Measurements from ENCODE around the gene TEX11. TPM values are rescaled to one million over a fixed set of nuclear protein-coding genes. Genes with fewer than 3 reads are reported as not detected.

TEX11 gene
- total and polyA plus RNA-seq, 9 of the 15 experiments (the other 6 are each of a cell fraction or from before 2014, with no cell fraction given), result 0.27 to 1.1 (median 0.45) TPM

- TF ChIP-seq RCOR1 (IDR thresholded peaks at IDR 0.05; ENCODE audit: borderline replicate concordance in 1 of 2, low read depth in 2 of 2, low read length in 2 of 2), result no peak
- TF ChIP-seq ZNF282 (CRISPR knock-in tag; IDR thresholded peaks at IDR 0.05), result no peak
- no peak for TF ChIP-seq ZNF518B (CRISPR knock-in tag; IDR thresholded peaks at IDR 0.05)
- TF ChIP-seq SRSF9 (IDR thresholded peaks at IDR 0.05; ENCODE audit: borderline replicate concordance, low read depth, low read length), result no peak
- no peak for TF ChIP-seq POLR2A (conservative IDR thresholded peaks at IDR 0.05)
- no peak for TF ChIP-seq ZC3H11A (IDR thresholded peaks at IDR 0.05; ENCODE audit: low read depth, low read length)
- TF ChIP-seq MCM3 (IDR thresholded peaks at IDR 0.05), result no peak
- no peak for TF ChIP-seq ZNF431 (CRISPR knock-in tag; IDR thresholded peaks at IDR 0.05)
- TF ChIP-seq SNIP1 (IDR thresholded peaks at IDR 0.05; ENCODE audit: low read depth), result no peak
- no peak for TF ChIP-seq RB1 (IDR thresholded peaks at IDR 0.05; ENCODE audit: low read depth)
- no peak for TF ChIP-seq LARP7 (IDR thresholded peaks at IDR 0.05)
- TF ChIP-seq ZNF41 (CRISPR knock-in tag; conservative IDR thresholded peaks at IDR 0.05), result no peak
- no peak for TF ChIP-seq NCOA2 (IDR thresholded peaks at IDR 0.05; ENCODE audit: partially characterized antibody in 2 of 2)
- TF ChIP-seq ZBTB8A (IDR thresholded peaks at IDR 0.05; ENCODE audit: partially characterized antibody), result no peak
- no peak for TF ChIP-seq C11orf30 (IDR thresholded peaks at IDR 0.05; ENCODE audit: low read depth)
Observed at GRCh38 chrX:70621743-70622142, 286.8 kb downstream of the TEX11 start (continued).

All from K562 (cell line).